Stimulated activated CD8-positive, alpha-beta memory T cell treated with anti-CD3 and anti-CD28 coated beads, Interleukin-7, amount 100 ng/mL, for 24 hours (primary cell): ENCODE data around the gene UBAC2.
"Not testable (repeated sequence)": the region's sequence is repeated elsewhere in the genome, so short reads cannot be mapped to it uniquely, and the experiment has no call there.

Experiments
- DNase-seq: peaks from one replicate; pipeline ENCODE4 v3.0.0-alpha.2; 2020; ENCODE audit warnings: low read depth

The UBAC2 gene

GRCh38 chr13:99185606-99186005, 15.0 kb upstream of the UBAC2 start:
- no peak for DNase-seq

- DNase-seq = no peak
Observed at GRCh38 chr13:99190147-99190985, 10.3 kb upstream of the UBAC2 start.

GRCh38 chr13:99191336-99191899, 9.2 kb upstream of the UBAC2 start:
- no peak for DNase-seq

- DNase-seq = no peak
Observed at GRCh38 chr13:99191900-99192399, 8.7 kb upstream of the UBAC2 start.

- DNase-seq = no peak
Observed at GRCh38 chr13:99192480-99192879, 8.2 kb upstream of the UBAC2 start.

- no peak for DNase-seq
Observed at GRCh38 chr13:99193152-99193551, 7.5 kb upstream of the UBAC2 start.

- DNase-seq = no peak
Observed at GRCh38 chr13:99196466-99197116, 4.1 kb upstream of the UBAC2 start.

GRCh38 chr13:99197117-99197651, 3.5 kb upstream of the UBAC2 start:
- no peak for DNase-seq

GRCh38 chr13:99199541-99200431, 868 bp upstream of the UBAC2 start:
- DNase-seq = no peak

- DNase-seq = no peak
Observed at GRCh38 chr13:99203601-99204579, 3.2 kb downstream of the UBAC2 start.

GRCh38 chr13:99205621-99206220, 5.1 kb downstream of the UBAC2 start:
- DNase-seq = no peak

- DNase-seq = no peak
Observed at GRCh38 chr13:99206226-99206625, 5.6 kb downstream of the UBAC2 start.

- DNase-seq = no peak
Observed at GRCh38 chr13:99206873-99207272, 6.2 kb downstream of the UBAC2 start.

GRCh38 chr13:99207511-99207910, 6.9 kb downstream of the UBAC2 start:
- no peak for DNase-seq

GRCh38 chr13:99208185-99208584, 7.5 kb downstream of the UBAC2 start:
- no peak for DNase-seq

- no peak for DNase-seq
Observed at GRCh38 chr13:99208845-99209527, 8.3 kb downstream of the UBAC2 start.

- DNase-seq = not testable (repeated sequence)
Observed at GRCh38 chr13:99210627-99211026, 10.0 kb downstream of the UBAC2 start.

- DNase-seq = no peak
Observed at GRCh38 chr13:99211421-99212035, 10.9 kb downstream of the UBAC2 start.

GRCh38 chr13:99214232-99214631, 13.6 kb downstream of the UBAC2 start:
- DNase-seq = peak; percentile 38
